ENCODE results near the gene LMBRD1.

GRCh38 chr6:69843189-69843588, 46.4 kb upstream of the LMBRD1 start:
- TF ChIP-seq CTCF (IDR thresholded peaks at IDR 0.05) (no peak), MXI1 (IDR thresholded peaks at IDR 0.05; ENCODE audit: low read depth, low read length) (no peak), USF2 (IDR thresholded peaks at IDR 0.05; ENCODE audit: borderline replicate concordance, low read depth, low read length) (no peak)
